Peyer's patch (tissue), 4 donors: ENCODE results near the gene ANKMY1.

Experiments used
- CTCF ChIP-seq, 6 experiments: fragments of 450-650 bp in 4 of 6; fragments of 200-600 bp in 2 of 6; sonication (generic) in 1 of 6; IDR thresholded peaks; one replicate each; pipeline ENCODE4 v1.5.1; 2017 to 2019; ENCODE audit warnings: antibody characterized with exemption in 6 of 6, mild to moderate bottlenecking in 3 of 6, moderate library complexity in 1 of 6
- POLR2A ChIP-seq, 2 donors: fragments of 450-650 bp; IDR thresholded peaks; one replicate each; pipeline ENCODE4 v1.5.1; 2017; ENCODE audit warnings: antibody characterized with exemption in 2 of 2, mild to moderate bottlenecking in 2 of 2, moderate library complexity in 2 of 2

- TF ChIP-seq CTCF (IDR thresholded peaks at IDR 0.05): no peak
- TF ChIP-seq POLR2A (IDR thresholded peaks at IDR 0.05): no peak
Measured at GRCh38 chr2:240588006-240588655, 30.3 kb upstream of the ANKMY1 start.
